Neuron (in vitro differentiated cells): ENCODE data around the gene TST.

Experiments
- H2AFZ ChIP-seq: one replicate; pipeline ENCODE4 v1.6.1; 2013; ENCODE audit warnings: low read depth, mild to moderate bottlenecking, inconsistent platforms, low read length, moderate library complexity
- H3K27me3 ChIP-seq: one replicate; pipeline ENCODE4 v1.6.1; 2013; ENCODE audit warnings: low read length; ENCODE audit not compliant: insufficient read depth
- H3K36me3 ChIP-seq: one replicate; pipeline ENCODE4 v1.6.1; 2013; ENCODE audit warnings: low read length; ENCODE audit not compliant: insufficient read depth
- H3K4me1 ChIP-seq: one replicate; pipeline ENCODE4 v1.6.1; 2013; ENCODE audit warnings: low read length; ENCODE audit not compliant: insufficient read depth
- H3K4me3 ChIP-seq: 2 replicates; pipeline ENCODE4 v1.5.1; 2013; ENCODE audit warnings: mild to moderate bottlenecking, low read length, moderate library complexity
- H3K9me3 ChIP-seq: one replicate; pipeline ENCODE4 v1.6.1; 2013; ENCODE audit warnings: low read length

The TST gene

DNA sequence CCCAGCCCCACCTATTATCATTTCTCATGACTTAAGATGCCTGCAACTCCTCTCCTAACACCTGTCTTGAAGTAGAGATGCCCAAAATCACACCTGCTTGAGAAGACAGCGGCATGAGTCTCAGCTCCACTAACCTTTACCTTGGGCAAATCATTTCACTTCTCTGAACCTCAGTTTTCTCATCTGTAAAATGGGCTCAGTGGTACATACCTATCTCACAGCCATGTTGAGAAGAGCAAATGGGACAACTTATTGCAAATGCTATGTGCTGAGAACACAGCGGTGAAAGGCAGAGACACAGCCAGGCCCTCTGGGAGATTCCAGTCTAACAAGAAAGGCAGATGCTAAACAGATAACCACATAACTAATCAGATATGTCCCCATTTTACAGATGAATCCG is 7.8 kb downstream of the TST start:
- Histone ChIP-seq H3K9me3 (no peaks in the 10 kb centered on the region), H3K4me1 (peaks cover 6% of the 10 kb centered on the region), H3K36me3 (no peaks in the 10 kb centered on the region), H2AFZ (no peak overlapping the region), H3K4me3 (no peak overlapping the region), H3K27me3 (no peaks in the 10 kb centered on the region)

DNA sequence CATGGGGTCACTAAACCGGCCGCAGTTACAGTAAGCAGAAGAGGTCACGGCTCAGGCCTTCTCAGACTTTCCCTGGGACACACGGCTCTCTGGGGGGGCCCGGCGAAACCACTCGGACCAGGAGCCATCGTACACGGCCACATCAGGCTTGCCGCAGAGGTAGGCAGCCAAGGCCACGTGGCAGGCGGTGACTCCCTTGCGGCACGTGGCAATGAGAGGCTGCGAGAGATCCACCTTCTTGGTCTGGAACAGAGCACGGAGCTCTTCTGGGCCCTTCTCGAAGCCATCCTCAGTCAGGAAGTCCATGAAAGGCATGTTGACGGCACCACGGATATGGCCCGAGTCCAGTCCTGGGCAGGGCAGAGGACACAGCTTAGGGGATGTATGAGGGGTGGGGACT is 8.3 kb downstream of the TST start:
- Histone ChIP-seq H3K4me3 (no peak overlapping the region), H3K4me1 (peaks cover 6% of the 10 kb centered on the region), H3K9me3 (no peaks in the 10 kb centered on the region), H3K27me3 (no peaks in the 10 kb centered on the region), H2AFZ (no peak overlapping the region), H3K36me3 (no peaks in the 10 kb centered on the region)

DNA sequence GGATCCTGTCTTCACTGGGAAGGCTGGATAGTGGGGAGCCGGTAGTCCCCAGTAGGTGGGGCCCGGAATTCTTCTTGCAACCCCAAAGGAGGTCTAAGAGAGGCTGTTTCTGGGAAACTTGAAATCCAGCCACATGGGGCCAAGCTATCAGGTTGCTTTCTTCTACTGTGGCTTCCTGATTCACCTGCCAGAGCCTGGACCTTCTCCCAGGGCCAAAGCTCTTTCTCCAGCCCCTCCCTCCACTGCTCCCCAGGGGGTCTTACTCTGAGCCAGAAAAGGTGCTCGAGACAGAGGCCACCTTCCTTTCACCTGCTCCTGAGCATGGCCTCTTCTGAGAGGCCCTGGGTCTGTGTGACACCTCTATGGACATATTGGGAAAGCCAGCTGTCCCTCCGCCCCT is 9.1 kb downstream of the TST start:
- H3K27me3 ChIP-seq, result no peaks in the 10 kb centered on the region
- H3K4me1 ChIP-seq, result peaks cover 6% of the 10 kb centered on the region
- no peaks in the 10 kb centered on the region for H3K9me3 ChIP-seq
- no peak overlapping the region for H2AFZ ChIP-seq
- H3K36me3 ChIP-seq, result no peaks in the 10 kb centered on the region
- H3K4me3 ChIP-seq, result no peak overlapping the region

- no peaks in the 10 kb centered on the region for H3K36me3 ChIP-seq
- no peak overlapping the region for H3K4me3 ChIP-seq
- no peak overlapping the region for H2AFZ ChIP-seq
- H3K27me3 ChIP-seq, result no peaks in the 10 kb centered on the region
- H3K4me1 ChIP-seq, result peaks cover 6% of the 10 kb centered on the region
- H3K9me3 ChIP-seq, result no peaks in the 10 kb centered on the region
Observed at GRCh38 chr22:37009490-37009889, 9.8 kb downstream of the TST start.

DNA sequence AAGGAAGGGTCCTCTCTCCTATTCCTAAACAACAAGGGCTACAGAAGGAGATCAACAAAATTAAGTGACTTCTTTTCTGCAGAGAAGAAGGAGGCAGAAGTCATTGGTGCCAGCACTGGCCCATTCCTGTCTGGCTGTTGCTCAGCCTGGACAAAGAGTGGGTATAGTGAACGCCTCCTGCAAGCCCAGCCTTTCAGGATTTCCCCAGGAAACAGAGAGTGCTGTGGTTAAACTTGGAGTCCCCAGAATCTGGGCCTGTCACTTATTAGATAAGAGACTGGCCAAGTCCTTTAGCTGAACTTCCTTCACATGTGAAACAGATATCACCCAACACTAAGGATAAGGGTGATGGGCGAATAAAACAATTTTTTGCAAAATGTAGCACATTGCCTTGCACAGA is 10.9 kb downstream of the TST start:
- H2AFZ ChIP-seq, result no peak overlapping the region
- peaks cover 1% of the 10 kb centered on the region for H3K27me3 ChIP-seq
- no peak overlapping the region for H3K4me3 ChIP-seq
- no peaks in the 10 kb centered on the region for H3K9me3 ChIP-seq
- no peaks in the 10 kb centered on the region for H3K36me3 ChIP-seq
- H3K4me1 ChIP-seq, result peaks cover 6% of the 10 kb centered on the region

GRCh38 chr22:37007651-37008050 is 11.6 kb downstream of the TST start:
- Histone ChIP-seq H3K4me3 (no peak overlapping the region), H3K9me3 (no peaks in the 10 kb centered on the region)

DNA sequence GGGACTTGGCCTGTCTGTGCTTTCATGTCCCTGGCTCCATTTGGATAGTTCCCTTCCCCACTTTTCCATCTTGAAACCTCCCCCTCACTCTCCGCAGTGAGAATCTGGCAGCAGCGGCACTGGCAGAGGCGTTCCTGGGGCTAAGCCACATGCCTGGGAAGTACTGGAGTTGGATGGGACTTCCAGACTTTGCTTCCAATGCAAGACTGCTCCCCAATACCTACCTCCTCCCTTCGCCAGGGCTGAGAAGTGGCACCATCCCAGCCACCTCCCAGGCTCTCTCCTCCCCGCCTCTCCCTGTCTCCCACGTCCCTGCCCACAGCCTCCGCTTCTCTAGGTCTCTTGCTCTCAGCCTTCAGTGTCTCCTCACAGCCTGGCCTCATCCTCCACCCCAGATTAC is 16.6 kb downstream of the TST start:
- Histone ChIP-seq H3K4me1 (peaks cover 2% of the 10 kb centered on the region), H3K4me3 (no peak overlapping the region), H3K27me3 (peaks cover 12% of the 10 kb centered on the region), H2AFZ (no peak overlapping the region), H3K36me3 (no peaks in the 10 kb centered on the region), H3K9me3 (no peaks in the 10 kb centered on the region)

More at GRCh38 chr22:37007651-37008050, 11.6 kb downstream of the TST start:
- Histone ChIP-seq H3K27me3 (peaks cover 8% of the 10 kb centered on the region), H3K4me1 (peaks cover 6% of the 10 kb centered on the region), H2AFZ (no peak overlapping the region), H3K36me3 (no peaks in the 10 kb centered on the region)

DNA sequence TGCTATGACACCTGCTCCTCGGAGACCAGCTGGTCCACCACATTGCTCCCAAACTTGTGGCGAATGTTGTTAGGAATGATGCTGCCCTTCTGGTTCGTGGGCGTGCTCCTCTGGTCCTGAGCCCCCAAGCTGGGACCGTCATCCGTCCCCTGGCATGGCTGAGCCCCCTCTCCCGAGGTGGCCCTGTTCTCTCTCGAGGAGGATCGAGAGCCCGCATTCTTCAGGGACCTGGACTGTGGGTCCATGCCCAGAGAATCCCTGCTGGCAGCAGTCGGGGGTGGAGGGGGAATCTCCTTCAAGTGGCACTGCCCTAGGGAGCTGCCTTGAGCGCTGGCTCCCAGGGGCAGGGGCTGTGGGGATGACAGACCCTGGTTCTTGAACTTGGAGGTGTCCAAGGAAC is 17.4 kb downstream of the TST start:
- H3K4me3 ChIP-seq, result no peak overlapping the region
- H3K9me3 ChIP-seq, result no peaks in the 10 kb centered on the region
- H3K27me3 ChIP-seq, result peaks cover 12% of the 10 kb centered on the region
- no peak overlapping the region for H2AFZ ChIP-seq
- no peaks in the 10 kb centered on the region for H3K4me1 ChIP-seq
- no peaks in the 10 kb centered on the region for H3K36me3 ChIP-seq

- Histone ChIP-seq H3K27me3 (peaks cover 12% of the 10 kb centered on the region), H3K4me1 (no peaks in the 10 kb centered on the region), H3K4me3 (no peak overlapping the region), H2AFZ (no peak overlapping the region), H3K9me3 (no peaks in the 10 kb centered on the region), H3K36me3 (no peaks in the 10 kb centered on the region)
Observed at GRCh38 chr22:37000676-37001534, 18.3 kb downstream of the TST start.

DNA sequence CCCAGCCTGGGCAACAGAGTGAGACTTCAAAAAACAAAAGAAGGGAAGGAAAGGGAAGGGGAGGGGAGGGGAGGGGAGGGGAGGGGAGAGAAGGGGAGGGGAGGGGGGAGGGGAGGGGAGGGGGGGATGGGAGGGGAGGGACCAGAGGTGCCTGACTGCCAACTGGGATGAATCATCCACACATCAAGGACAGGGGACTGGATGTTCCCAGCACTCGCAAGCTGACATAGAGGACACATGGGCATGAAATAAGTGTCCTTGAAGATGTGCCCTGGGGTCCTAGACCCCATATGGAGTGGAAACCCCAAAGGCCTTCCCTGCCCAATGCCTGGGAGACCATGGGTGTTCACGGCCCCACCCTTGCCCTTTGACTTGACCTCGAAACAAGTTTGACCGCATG is 19.8 kb downstream of the TST start:
- Histone ChIP-seq H3K4me1 (no peaks in the 10 kb centered on the region), H3K36me3 (no peaks in the 10 kb centered on the region), H2AFZ (no peak overlapping the region), H3K4me3 (no peak overlapping the region), H3K9me3 (no peaks in the 10 kb centered on the region), H3K27me3 (peaks cover 12% of the 10 kb centered on the region)

DNA sequence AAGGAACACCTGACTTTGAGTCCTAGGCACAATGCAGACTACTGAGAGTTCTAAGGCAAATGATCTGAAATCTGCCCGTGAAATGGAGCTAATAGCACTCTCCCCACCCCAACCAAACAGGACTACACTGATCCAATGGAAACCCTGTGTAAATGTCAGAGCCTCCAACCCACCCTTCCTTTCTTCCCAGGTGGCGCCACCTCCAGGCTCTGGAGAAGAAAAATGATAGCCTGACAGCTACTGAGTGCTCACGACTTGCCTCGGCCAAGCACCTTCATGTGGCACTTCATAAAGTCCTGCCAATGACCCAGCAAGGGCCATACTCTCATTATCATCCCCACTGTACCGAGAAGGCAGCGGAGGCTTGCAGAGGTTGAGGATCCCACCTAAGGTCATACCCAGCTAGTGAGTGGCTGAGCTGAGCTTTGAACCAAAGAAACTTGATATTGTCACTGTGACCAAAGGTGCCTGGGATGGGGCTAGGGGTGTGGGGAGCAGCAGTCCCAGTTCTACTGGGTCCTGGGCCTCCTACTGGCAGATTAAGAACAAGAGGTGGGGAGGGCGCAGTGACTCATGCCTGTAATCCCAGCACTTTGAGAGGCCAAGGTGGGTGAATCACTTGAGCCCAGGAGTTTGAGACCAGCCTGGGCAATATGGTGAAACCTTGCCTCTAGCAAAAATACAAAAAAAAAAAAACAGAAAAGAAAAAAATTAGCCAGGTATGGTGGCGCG is 20.5 kb downstream of the TST start:
- H3K4me1 ChIP-seq, result no peaks in the 10 kb centered on the region
- H2AFZ ChIP-seq, result no peak overlapping the region
- peaks cover 12% of the 10 kb centered on the region for H3K27me3 ChIP-seq
- H3K9me3 ChIP-seq, result no peaks in the 10 kb centered on the region
- no peak overlapping the region for H3K4me3 ChIP-seq
- no peaks in the 10 kb centered on the region for H3K36me3 ChIP-seq

- Histone ChIP-seq H3K9me3 (no peaks in the 10 kb centered on the region), H3K4me1 (no peaks in the 10 kb centered on the region), H3K4me3 (no peak overlapping the region), H3K27me3 (peaks cover 4% of the 10 kb centered on the region), H3K36me3 (no peaks in the 10 kb centered on the region), H2AFZ (no peak overlapping the region)
Observed at GRCh38 chr22:36997746-36998145, 21.5 kb downstream of the TST start.

GRCh38 chr22:36991206-36991605 is 28.0 kb downstream of the TST start:
- no peak overlapping the region for H3K4me3 ChIP-seq
- H3K4me1 ChIP-seq, result no peaks in the 10 kb centered on the region
- H3K27me3 ChIP-seq, result no peaks in the 10 kb centered on the region
- H3K36me3 ChIP-seq, result no peaks in the 10 kb centered on the region
- H3K9me3 ChIP-seq, result no peaks in the 10 kb centered on the region
- no peak overlapping the region for H2AFZ ChIP-seq
